Measurements from ENCODE around the gene ZG16. TPM values are rescaled to one million over a fixed set of nuclear protein-coding genes. Genes with fewer than 3 reads are reported as not detected.

The ZG16 gene
- total RNA-seq, result not detected in 2 replicates

GRCh38 chr16:29777576-29778350 is at the start of gene ZG16:
TSS of gene ZG16 (plus strand) at chr16:29778256. CDS start at chr16:29779267, 1,011 bp downstream.

GRCh38 chr16:29745853-29746345 is 32.2 kb upstream of the ZG16 start, which contains the start of gene C16orf54:
TSS of gene C16orf54 (minus strand) at chr16:29745990. CDS start at chr16:29744951, 1,039 bp downstream.

GRCh38 chr16:29790183-29790948 is 12.3 kb downstream of the ZG16 start, which contains the start of gene KIF22:
TSS of gene KIF22 (plus strand) at chr16:29790751. CDS start at chr16:29790760, 9 bp downstream.

GRCh38 chr16:29806099-29806579 is 28.1 kb downstream of the ZG16 start, which contains the start of gene MAZ:
TSS of gene MAZ (plus strand) at chr16:29806529. CDS start at chr16:29806702, 173 bp downstream.

GRCh38 chr16:29811896-29812665 is 34.0 kb downstream of the ZG16 start, which contains the start of gene PRRT2:
TSS of gene PRRT2 (plus strand) at chr16:29812193. CDS start at chr16:29813055, 862 bp downstream.

GRCh38 chr16:29815793-29816693 is 38.0 kb downstream of the ZG16 start, which contains the start of gene PAGR1:
TSS of gene PAGR1 (plus strand) at chr16:29816152. CDS start at chr16:29816526, 374 bp downstream.

GRCh38 chr16:29820271-29820701 is 42.2 kb downstream of the ZG16 start, which contains the start of gene MVP:
TSS of gene MVP (plus strand) at chr16:29820462. CDS start at chr16:29830550, 10,088 bp downstream.

Other genes with a start within 250 kb of the ZG16 start
- gene SPN, start 115.0 kb upstream of the ZG16 start, total RNA-seq, result under 0.01 and 0.09 TPM in 2 replicates
- gene QPRT, start 99.1 kb upstream of the ZG16 start, total RNA-seq, result 26.5 and 40.0 TPM in 2 replicates
- not detected in 2 replicates for gene C16orf54, start 32.3 kb upstream of the ZG16 start, total RNA-seq
- 5.5 and 8.0 TPM in 2 replicates for gene KIF22, start 12.5 kb downstream of the ZG16 start, total RNA-seq
- gene MAZ, start 28.3 kb downstream of the ZG16 start, total RNA-seq, result 106 and 159 TPM in 2 replicates
- gene PRRT2, start 33.9 kb downstream of the ZG16 start, total RNA-seq, result 0.92 and 1.3 TPM in 2 replicates
- 11.2 and 14.2 TPM in 2 replicates for gene PAGR1, start 37.9 kb downstream of the ZG16 start, total RNA-seq
- 338 and 371 TPM in 2 replicates for gene MVP, start 42.2 kb downstream of the ZG16 start, total RNA-seq
- gene CDIPT, start 85.0 kb downstream of the ZG16 start, total RNA-seq, result 94.6 and 136 TPM in 2 replicates
- 2.1 and 7.0 TPM in 2 replicates for gene SEZ6L2, start 121.3 kb downstream of the ZG16 start, total RNA-seq
- gene ASPHD1, start 122.2 kb downstream of the ZG16 start, total RNA-seq, result 7.3 and 10.4 TPM in 2 replicates
- 3.5 and 4.8 TPM in 2 replicates for gene KCTD13, start 148.0 kb downstream of the ZG16 start, total RNA-seq
- gene TMEM219, start 183.8 kb downstream of the ZG16 start, total RNA-seq, result 81.2 and 82.3 TPM in 2 replicates
- gene TAOK2, start 195.6 kb downstream of the ZG16 start, total RNA-seq, result 39.1 and 47.1 TPM in 2 replicates
- 5.0 and 5.6 TPM in 2 replicates for gene HIRIP3, start 217.4 kb downstream of the ZG16 start, total RNA-seq
- gene INO80E, start 218.0 kb downstream of the ZG16 start, total RNA-seq, result 11.9 and 15.2 TPM in 2 replicates
- gene DOC2A, start 232.8 kb downstream of the ZG16 start, total RNA-seq, result 0.28 TPM in 1 of 2 replicates, not detected in the other
- not detected in 2 replicates for gene C16orf92, start 244.9 kb downstream of the ZG16 start, total RNA-seq

Measured in smooth muscle cell of bladder (primary cell).